ENCODE data around the gene FZR1.

The FZR1 gene

GRCh38 chr19:3505598-3506383, at the start of gene FZR1:
Gene FZR1 (plus strand): TSS chr19:3506311. CDS start chr19:3522990, 16,679 bp downstream.
- POLR2A ChIA-PET (ENCODE audit: low non-redundant PET), result no interaction called here
- peak within 1 kb of the TSS; percentile 91 for H3K27ac ChIP-seq
- CTCF ChIA-PET, result interaction anchor here (0.6 to 0.7 kb wide), 2 partner anchors 320 to 895 kb away, joined by 3 read pairs; partner anchors contain the start of gene NCLN
- DNase-seq (ENCODE audit: low spot score), result peak; percentile 95
- no peak for TF ChIP-seq CTCF (conservative IDR thresholded peaks at IDR 0.05; ENCODE audit: low read depth)

GRCh38 chr19:3456925-3457527, 49.1 kb upstream of the FZR1 start:
- ChIA-PET CTCF (interaction anchor here (0.5 kb wide), 1 partner anchor 134 kb away, joined by 3 read pairs; no protein-coding TSS in a partner anchor), POLR2A (ENCODE audit: low non-redundant PET) (no interaction called here)
- no peak for DNase-seq (ENCODE audit: low spot score)
- H3K27ac ChIP-seq, result peak overlapping the region; percentile 67
- TF ChIP-seq CTCF (conservative IDR thresholded peaks at IDR 0.05; ENCODE audit: low read depth), result no peak

- no peak for DNase-seq (ENCODE audit: low spot score)
- peak overlapping the region; percentile 67 for H3K27ac ChIP-seq
- TF ChIP-seq CTCF (conservative IDR thresholded peaks at IDR 0.05; ENCODE audit: low read depth), result no peak
- ChIA-PET CTCF (no interaction called here), POLR2A (ENCODE audit: low non-redundant PET) (no interaction called here)
Measured at GRCh38 chr19:3457528-3458228, 48.4 kb upstream of the FZR1 start.

- H3K27ac ChIP-seq, result peak overlapping the region; percentile 67
- CTCF ChIA-PET, result interaction anchor here (0.7 kb wide), 1 partner anchor 14 kb away, joined by 4 read pairs; no protein-coding TSS in a partner anchor
- POLR2A ChIA-PET (ENCODE audit: low non-redundant PET), result no interaction called here
- no peak for TF ChIP-seq CTCF (conservative IDR thresholded peaks at IDR 0.05; ENCODE audit: low read depth)
- no peak for DNase-seq (ENCODE audit: low spot score)
Measured at GRCh38 chr19:3458229-3459088, 47.7 kb upstream of the FZR1 start.

GRCh38 chr19:3459089-3459881, 46.8 kb upstream of the FZR1 start:
- peak overlapping the region; percentile 67 for H3K27ac ChIP-seq
- no peak for TF ChIP-seq CTCF (conservative IDR thresholded peaks at IDR 0.05; ENCODE audit: low read depth)
- ChIA-PET POLR2A (ENCODE audit: low non-redundant PET) (no interaction called here), CTCF (interaction anchor here (0.7 kb wide), 1 partner anchor 13 kb away, joined by 4 read pairs; no protein-coding TSS in a partner anchor)
- DNase-seq (ENCODE audit: low spot score), result peak; percentile 41

Measured in RWPE1 (cell line).